Activated CD4-positive, CD25-positive, alpha-beta regulatory T cell treated with anti-CD3 and anti-CD28 coated beads, Interleukin-2, amount 50 U/mL, for 16 hours (primary cell): Measurements from ENCODE around the gene CA6.
"Not testable (repeated sequence)": the region's sequence is repeated elsewhere in the genome, so short reads cannot be mapped to it uniquely, and the experiment has no call there.

Source experiments
- DNase-seq: peaks from one replicate; pipeline ENCODE4 v3.0.0-alpha.2; 2020; ENCODE audit warnings: low read depth, low spot score

CA6 gene

DNA sequence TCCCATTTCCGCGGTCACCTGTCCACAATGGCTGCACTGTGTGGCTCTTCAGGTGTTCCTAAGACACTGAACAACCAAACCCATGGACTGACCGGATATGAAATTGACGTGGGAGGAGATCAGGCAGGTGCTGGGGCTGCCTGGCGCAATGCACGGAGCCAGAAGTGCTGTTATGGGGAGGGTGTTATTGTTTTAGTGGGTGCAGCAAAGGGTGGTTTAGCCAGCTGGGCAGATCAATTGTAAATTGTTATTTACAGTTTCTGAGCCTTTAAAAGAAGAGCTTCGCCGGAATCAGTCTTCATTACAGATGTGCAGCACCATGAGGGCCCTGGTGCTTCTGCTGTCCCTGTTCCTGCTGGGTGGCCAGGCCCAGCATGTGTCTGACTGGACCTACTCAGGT lies at the start of gene CA6:
TSS of gene CA6 (plus strand) at position 301 of the 400 bp plus-strand sequence. CDS start at position 320, 19 bp downstream.
- DNase-seq, result no peak

DNA sequence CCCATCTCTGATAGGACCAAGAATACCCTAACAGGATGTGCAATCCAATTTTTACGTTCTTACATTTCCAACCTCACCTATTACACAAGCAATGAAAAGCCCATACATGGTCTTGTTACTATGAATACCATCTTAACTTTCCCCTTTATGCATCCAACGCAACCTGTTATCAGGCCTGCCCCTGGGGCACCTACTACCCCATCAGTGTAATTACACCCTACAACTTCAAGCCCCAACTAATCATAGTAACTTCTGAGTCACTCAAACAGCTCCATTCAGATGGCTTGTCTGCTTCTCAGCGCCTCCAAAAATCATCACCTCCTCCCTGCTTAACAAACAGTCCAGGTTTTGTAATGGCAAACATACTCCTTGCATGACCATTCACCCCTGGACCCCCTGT lies 48.9 kb upstream of the CA6 start:
- not testable (repeated sequence) for DNase-seq

DNA sequence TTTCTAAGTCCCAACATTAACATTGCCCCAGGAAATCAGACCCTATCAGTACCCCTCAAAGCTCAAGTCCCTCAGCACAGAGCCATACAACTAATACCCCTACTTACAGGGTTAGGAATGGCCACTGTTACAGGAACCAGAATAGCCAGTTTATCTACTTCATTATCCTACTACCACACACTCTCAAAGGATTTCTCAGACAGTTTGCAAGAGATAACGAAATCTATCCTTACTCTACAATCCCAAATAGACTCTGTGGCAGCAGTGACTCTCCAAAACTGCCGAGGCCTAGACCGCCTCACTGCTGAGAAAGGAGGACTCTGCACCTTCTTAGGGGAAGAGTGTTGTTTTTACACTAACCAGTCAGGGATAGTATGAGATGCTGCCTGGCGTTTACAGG lies 48.2 kb upstream of the CA6 start:
- not testable (repeated sequence) for DNase-seq

DNA sequence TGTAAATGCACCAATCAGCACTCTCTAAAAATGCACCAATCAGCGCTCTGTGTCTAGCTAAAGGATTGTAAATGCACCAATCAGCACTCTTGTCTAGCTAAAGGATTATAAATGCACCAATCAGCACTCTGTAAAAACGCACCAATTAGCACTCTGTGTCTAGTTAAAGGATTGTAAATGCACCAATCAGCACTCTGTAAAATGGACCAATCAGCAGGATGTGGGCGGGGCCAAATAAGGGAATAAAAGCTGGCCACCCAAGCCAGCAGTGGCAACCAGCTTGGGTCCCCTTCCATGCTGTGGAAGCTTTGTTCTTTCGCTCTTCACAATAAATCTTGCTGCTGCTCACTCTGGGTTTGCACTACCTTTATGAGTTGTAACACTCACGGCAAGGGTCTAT lies 47.2 kb upstream of the CA6 start:
- not testable (repeated sequence) for DNase-seq

DNA sequence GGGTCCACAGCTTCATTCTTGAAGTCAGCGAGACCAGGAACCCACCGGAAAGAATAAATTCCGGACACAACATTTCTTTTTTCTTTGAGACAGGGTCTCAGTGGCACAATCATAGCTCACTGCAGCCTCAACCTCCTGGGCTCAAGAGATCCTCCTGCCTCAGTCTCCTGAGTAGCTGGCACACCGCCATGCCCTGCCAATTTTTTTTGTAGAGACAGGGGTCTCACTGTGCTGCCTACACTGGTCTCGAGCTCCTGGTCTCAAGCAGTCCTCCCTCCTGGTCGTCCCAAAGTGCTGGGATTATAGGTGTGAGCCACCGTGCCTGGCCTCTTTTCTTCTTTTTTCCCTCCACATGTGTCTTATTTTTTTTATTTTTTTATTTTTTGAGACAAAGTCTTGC lies 46.6 kb upstream of the CA6 start:
- DNase-seq, result no peak

DNA sequence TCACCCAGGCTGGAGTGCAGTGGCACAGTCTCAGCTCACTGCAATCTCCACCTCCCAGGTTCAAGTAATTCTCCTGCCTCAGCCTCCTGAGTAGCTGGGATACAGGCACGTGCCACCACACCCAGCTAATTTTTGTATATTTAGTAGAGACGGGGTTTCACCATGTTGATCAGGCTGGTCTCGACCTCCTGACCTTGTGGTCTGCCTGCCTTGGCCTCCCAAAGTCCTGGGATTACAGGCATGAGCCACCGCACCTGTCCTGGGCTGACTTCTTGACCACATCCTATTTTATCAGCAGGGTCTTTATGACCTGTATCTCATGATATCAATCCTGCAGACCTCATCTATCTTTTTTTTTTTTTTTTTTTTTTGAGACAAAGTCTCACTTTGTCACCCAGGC lies 45.0 kb upstream of the CA6 start:
- DNase-seq, result not testable (repeated sequence)

DNA sequence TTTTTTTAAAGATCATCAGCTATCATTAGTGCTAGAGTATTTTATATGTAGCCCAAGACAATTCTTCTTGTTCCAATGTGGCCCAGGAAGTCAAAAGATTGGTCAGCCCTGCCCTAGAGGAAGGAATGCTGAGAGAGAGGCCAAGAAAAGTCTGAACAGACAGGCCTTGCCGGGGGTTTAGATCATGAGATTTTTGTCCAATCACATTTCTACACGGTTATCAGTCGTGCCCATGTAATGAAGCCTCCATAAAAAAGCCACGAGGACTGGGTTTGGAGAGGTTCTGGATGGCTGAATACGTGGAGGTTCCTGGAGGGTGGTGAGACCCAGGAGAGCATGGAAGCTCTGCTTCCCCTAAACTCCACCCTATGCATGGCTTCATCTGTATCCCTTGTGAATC lies 42.9 kb upstream of the CA6 start:
- DNase-seq, result no peak

DNA sequence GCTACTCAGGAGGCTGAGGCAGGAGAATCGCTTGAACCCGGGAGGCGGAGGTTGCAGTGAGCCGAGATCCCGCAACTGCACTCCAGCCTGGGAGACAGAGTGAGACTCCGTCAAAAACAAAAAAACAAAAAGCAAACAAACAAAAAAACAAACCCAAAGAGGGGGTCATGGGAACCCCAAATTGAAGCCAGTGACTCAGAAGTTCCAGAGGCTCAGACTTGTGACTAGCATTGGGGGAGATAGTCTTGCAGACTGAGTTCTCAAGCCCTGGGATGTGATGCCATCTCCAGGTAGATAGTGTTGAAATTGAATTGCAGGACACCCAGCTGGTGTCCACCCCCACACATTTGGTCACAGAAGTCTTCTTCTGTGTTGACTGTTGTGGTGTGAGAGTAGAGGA lies 42.3 kb upstream of the CA6 start:
- no peak for DNase-seq

DNA sequence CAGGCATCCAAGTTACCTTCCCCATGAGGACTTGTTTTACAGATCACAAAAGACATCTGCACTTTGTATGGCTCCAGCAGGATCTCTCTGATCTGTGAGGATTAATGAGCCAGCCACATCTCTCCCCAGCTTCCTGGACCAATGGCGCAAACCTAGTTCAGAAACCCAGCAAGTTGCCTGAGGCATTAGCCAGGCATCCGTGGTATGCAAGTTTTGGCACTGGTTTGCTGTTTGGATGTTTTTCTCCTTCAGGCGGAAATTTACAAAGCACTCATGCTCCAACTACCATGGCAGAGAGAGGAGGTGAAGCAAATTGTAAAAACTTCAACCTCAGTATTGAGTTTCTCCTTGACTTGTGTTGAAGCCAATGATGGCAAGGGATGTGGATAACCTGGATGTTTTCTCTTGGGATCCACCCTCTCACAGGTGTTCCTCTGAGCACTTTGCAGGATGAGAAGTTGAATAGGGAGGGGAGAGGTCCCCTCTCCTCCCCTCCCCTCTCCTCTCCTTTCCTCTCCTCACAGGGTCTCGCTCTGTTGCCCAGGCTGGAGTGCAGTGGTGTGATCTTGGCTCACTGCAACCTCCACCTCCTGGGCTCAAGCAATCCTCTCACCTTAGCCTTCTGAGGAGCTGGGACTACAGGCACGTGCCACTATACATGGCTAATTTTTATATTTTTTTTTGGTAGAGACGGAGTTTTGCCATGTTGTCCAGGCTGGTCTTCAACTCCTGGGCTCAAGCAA lies 41.6 kb upstream of the CA6 start:
- no peak for DNase-seq

DNA sequence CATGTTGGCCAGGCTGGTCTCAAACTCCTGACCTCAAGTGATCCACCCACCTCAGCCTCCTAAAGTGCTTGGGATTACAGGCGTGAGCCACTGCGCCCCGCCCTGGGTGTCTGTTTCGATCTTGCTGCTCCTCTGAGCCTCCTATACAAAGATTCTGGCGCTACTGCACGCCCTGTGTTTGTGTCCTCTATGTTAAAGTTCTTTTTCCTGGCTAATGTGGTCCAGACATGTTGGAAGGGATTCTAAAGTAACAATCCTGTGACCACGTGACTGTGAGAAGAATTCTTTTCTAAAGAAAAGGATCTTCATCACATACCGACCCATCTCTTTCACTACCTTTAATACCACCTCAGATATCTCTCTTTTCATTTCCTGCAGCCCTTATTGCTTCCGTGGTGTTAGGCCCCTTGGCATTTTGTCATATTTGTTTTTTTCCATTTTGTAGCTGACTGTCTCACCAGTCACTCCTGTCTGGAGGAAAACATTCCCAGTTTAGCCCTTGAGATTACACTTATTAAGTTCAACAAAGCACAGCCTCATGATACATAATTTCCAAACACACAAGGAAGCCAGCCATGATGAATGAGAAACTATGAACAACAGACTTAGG lies 40.0 kb upstream of the CA6 start:
- DNase-seq, result no peak

DNA sequence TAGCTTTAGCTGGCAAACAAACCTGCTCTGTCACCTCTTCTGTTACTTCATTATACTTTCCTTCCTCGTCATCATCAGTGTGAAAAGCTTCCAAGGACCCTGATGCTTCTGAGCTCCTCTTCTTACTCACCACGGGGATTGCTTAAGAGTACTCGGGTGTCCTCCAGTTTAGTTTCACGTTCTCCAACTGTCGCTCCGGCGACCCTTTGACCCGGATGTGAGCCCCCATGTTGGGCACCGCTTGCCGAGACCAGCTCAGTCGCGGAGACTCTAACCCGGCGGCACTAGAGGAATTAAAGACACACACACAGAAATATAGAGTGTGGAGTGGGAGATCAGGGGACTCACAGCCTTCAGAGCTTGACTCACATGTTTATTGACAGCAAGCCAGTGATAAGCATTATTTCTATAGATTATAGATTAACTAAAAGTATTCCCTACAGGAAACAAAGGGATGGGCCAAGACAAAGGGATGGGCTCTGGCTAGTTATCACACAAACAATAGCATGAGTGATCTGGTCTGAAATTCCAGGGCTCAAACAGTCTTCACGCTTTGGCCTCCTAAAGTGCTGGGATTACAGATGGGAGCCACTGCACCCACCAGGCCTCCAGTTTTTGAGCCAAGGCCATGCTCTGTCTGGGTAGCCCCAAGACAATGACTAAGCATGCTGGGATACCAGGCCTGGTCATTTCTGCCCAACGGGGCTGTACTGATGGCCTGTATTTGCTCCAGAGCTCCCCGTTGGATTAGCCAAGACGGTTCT lies 37.1 kb upstream of the CA6 start:
- no peak for DNase-seq

DNA sequence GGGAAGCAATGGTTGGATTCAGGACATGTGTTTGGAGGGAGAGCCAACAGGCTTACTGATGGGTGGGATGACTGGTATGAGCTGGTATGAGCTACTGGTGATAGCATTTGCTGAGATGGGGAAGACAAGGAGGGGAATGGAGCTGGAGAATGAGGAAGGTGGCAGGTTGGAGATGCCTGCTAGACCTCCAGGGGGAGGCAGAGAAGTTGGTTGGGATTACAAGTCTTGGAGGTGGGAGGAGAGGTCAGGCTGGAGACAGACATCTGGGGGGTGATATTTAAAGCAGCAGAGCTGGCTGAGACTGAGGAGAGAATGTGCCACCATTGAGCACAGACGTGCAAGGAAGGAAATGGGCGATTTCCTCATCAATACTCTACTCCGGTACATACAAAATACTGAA lies 35.3 kb upstream of the CA6 start:
- no peak for DNase-seq

DNA sequence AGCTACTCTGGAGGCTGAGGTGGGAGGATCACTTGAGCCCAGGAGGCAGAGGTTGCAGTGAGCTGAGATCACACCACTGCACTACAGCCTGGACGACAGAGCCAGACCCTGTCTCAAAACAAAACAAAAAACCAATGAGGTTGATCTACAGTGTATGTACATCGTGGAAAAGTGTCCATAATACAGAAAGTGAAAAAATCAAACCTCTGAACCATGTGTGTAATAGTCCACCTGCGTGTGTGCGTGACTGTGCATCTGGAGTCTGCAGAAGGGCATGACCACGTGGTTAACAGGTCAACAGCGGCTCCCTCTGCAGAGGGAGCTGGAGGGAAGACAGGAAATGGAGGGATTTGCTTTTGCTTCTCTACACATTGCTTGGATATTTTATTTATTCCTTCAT lies 34.8 kb upstream of the CA6 start:
- no peak for DNase-seq

DNA sequence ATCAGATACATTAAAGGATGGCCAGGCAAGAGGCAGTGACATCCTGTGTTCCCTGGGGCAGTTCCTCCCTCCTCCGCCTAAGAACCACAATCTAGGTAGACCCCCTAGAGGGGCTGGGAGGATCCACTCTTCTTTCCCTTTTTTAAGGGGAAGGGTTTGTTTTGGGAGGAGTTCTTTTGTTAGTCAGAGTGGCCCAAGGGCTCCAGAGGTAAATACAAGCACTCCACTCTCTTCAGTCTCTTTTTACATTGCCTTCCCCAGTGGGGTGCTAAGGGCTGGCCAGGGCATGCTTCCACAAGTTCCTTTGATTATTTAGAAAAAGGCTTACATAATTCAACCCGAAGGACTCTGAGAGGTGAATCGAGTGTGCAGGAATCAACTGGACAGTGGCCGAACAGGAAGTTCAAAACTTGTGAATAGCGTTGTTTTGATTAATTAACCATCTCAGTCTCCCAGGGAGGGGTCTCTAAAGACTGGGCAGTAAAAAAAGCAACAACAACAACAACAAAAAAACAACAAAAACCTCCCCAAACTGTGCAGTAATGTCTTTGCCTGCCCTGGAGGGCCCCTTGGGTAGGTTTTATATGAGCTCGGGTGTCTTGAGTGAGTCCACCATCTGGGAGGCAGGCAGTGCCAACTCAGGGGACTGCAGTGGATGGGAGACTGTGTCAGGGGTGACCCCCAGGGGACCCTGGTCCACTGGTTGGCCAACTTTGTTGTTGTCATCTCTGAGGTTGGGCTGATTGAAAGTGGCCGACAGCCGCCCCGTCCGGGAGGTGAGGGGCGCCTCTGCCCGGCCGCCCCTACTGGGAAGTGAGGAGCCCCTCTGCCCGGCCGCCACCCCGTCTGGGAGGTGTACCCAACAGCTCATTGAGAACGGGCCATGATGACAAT lies 34.0 kb upstream of the CA6 start:
- no peak for DNase-seq

DNA sequence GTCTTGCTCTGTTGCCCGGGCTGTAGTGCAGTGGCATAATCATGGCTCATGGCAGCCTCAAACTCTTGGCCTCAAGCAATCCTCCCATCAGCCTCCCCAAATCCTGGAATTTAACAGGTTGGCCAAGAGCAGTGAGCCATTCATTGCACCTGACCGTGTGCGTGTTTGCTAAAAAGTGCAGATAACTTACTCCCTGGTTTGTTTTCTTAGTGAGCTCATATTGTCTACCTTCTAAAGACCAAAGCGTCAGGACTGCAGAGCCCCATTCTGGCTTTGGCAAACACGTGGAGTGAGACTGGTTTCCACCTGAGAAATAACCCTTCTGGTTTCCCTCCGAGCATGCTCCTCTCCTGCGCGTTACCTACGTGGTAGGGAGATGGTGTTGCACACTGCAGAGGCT lies 32.2 kb upstream of the CA6 start:
- no peak for DNase-seq

DNA sequence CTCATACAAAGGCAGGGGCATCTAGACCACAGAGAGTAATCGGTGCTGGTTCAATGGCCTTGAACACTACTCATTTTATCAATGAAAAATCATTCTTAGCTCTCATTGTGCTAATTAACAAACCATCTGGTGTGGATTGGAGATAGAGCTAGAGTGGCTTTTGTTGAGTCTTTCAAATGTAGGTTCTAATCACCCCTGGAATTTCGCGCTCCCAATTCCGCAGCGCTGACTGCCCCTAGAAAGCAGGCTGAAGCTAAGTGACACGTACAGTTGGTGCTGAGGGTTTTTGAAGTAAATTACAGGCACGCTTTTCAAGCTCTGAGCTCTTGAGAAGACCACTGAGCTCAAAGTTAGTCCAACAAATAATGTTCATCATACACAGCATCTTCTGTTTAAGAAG lies 31.2 kb upstream of the CA6 start:
- DNase-seq, result no peak

DNA sequence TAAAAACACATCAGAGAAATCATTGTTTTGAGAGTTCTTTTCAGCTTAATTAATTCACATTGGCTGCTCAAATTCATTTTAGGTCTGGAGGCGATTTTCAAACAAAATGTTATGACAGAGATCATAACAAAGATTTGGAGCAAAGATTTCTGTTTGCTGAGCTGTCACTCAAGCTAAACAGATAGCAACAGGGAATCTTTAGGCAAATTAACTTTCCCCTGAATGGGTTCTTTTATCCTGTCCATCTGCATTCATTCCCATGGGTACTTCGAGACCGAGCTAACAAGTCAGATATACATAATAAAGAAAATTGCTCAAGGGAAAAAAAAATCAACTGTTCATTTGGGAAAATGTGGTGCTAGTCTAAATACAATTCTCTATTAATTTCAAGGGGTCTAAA lies 30.2 kb upstream of the CA6 start:
- DNase-seq, result no peak

DNA sequence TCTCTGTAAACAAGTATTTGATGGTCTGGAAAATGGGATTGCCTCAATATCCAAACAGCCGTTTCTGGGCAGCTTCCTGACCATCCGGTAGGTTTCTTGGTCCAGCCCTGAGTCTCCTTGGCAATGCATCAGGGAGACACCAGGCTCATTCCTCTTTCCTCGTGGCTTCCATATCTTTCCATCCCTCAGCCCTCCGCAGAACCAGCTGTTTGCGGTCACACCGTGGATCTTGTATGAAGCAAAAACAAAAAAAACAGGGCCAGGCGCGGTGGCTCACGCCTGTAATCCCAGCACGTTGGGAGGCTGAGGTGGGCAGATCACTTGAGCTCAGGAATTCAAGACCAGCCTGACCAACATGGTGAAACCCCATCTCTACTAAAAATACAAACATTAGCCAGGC lies 28.1 kb upstream of the CA6 start:
- DNase-seq, result not testable (repeated sequence)

DNA sequence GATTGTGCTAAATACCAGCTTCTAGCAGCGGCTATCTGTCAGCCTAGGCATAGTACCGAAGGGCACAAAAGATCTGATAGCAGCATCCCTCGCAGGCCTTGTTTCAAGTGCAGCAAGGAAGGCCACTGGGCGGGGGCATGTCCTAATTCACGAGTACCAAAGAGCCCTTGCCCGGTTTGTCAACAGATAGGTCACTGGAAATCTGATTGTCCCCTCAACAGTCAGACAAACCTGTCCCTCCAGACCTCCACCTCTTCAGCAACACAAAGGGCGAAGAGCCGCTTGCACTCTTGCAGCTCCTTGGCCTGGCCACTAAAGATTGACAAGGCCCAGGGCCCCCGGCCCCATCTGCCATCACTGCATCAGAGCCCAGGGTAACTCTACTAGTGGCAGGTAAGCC lies 22.7 kb upstream of the CA6 start:
- no peak for DNase-seq

DNA sequence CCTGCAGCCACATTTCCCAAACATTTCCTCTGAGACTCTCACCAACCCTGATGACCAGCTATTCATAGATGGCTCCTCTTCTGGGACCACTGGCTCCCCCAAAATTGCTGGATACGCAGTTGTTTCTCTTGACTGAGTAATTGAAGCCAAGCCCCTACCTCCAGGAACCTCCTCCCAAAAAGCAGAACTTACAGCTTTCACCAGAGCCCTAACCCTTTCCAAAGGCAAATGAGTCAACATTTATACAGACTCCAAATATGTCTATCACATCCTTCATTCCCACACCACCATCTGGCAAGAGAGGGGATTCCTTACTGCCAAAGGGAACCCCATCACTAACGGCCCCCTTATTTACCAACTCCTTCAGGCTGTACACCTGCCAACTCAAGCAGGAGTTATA lies 20.3 kb upstream of the CA6 start:
- no peak for DNase-seq

DNA sequence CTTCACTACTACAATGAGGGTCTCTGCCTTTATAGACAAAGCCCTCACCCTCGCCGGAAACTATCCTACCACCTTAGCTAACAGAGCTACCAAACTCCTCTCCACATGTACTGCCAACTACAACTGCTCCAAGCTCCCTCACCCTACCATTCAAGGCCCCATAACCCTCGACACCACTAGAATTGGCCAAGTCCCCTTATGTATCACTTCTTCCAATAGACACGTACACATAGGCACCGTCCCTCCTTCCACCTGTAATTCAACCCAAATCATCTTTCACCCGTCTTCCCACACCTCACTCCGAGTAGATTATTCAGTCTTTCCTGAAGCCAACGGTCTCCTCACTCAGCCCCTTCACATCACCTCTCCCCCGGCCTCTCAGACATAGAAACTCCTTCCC lies 19.7 kb upstream of the CA6 start:
- no peak for DNase-seq
